Measurements from ENCODE around the gene PLEKHG1.

GRCh38 chr6:150606647-150607328, 7.1 kb downstream of the PLEKHG1 start:
- no peak for TF ChIP-seq BACH2 (CRISPR knock-in tag; IDR thresholded peaks at IDR 0.05; ENCODE audit: borderline replicate concordance)
- TF ChIP-seq ESRRG (CRISPR knock-in tag; IDR thresholded peaks at IDR 0.05): no peak
- no peak for TF ChIP-seq ZNF8 (CRISPR knock-in tag; IDR thresholded peaks at IDR 0.05)
- TF ChIP-seq CREB5 (CRISPR knock-in tag; IDR thresholded peaks at IDR 0.05; ENCODE audit: low read depth): no peak
- TF ChIP-seq TCF4 (CRISPR knock-in tag; IDR thresholded peaks at IDR 0.05; ENCODE audit: borderline replicate concordance): no peak
